ENCODE data around the gene ATP5F1E.
"Not testable (repeated sequence)": the region's sequence is repeated elsewhere in the genome, so short reads cannot be mapped to it uniquely, and the experiment has no call there.

The ATP5F1E gene

GRCh38 chr20:59017493-59018231, 14.5 kb downstream of the ATP5F1E start:
- no peak overlapping the region for H3K4me3 Mint-ChIP-seq
- peaks cover 4% of the 10 kb centered on the region for H3K36me3 Mint-ChIP-seq
- H3K27me3 Mint-ChIP-seq: no peaks in the 10 kb centered on the region
- H3K4me1 Mint-ChIP-seq: peaks cover 49% of the 10 kb centered on the region
- no peaks in the 10 kb centered on the region for H3K9me3 Mint-ChIP-seq
- H3K27ac Mint-ChIP-seq: no peak overlapping the region

- peaks cover 54% of the 10 kb centered on the region for H3K4me1 Mint-ChIP-seq
- no peaks in the 10 kb centered on the region for H3K9me3 Mint-ChIP-seq
- H3K27ac Mint-ChIP-seq: peak overlapping the region; percentile 46
- peak overlapping the region; percentile 58 for H3K4me3 Mint-ChIP-seq
- H3K36me3 Mint-ChIP-seq: no peaks in the 10 kb centered on the region
- H3K27me3 Mint-ChIP-seq: no peaks in the 10 kb centered on the region
Measured at GRCh38 chr20:59016795-59017492, 15.2 kb downstream of the ATP5F1E start.

GRCh38 chr20:59015812-59016711, 16.1 kb downstream of the ATP5F1E start:
- Mint-ChIP-seq H3K4me3 (no peak overlapping the region), H3K27me3 (no peaks in the 10 kb centered on the region), H3K9me3 (no peaks in the 10 kb centered on the region), H3K4me1 (peaks cover 58% of the 10 kb centered on the region), H3K27ac (no peak overlapping the region), H3K36me3 (no peaks in the 10 kb centered on the region)

DNA sequence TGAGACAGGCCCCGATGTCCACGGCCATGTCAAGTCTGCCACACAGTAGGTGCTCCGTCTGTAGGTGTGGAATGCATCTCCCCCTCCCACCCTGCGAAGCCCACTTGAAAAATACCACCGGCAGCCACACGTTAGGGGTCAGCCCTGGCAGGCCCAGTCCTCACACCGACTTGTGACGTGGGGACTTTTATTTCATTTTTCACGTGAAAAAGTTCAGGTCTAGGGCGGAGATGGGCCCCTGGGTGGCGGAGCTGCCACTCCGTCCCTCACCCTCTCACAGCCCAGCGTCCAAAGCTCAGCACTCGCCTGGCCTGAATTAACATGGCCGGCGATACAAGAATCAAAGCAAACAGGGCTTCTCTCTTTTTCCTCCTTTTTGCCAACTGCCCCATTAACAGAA, 16.7 kb downstream of the ATP5F1E start:
- peaks cover 54% of the 10 kb centered on the region for H3K4me1 Mint-ChIP-seq
- no peaks in the 10 kb centered on the region for H3K9me3 Mint-ChIP-seq
- H3K27me3 Mint-ChIP-seq: no peaks in the 10 kb centered on the region
- H3K4me3 Mint-ChIP-seq: no peak overlapping the region
- no peak overlapping the region for H3K27ac Mint-ChIP-seq
- H3K36me3 Mint-ChIP-seq: no peaks in the 10 kb centered on the region

DNA sequence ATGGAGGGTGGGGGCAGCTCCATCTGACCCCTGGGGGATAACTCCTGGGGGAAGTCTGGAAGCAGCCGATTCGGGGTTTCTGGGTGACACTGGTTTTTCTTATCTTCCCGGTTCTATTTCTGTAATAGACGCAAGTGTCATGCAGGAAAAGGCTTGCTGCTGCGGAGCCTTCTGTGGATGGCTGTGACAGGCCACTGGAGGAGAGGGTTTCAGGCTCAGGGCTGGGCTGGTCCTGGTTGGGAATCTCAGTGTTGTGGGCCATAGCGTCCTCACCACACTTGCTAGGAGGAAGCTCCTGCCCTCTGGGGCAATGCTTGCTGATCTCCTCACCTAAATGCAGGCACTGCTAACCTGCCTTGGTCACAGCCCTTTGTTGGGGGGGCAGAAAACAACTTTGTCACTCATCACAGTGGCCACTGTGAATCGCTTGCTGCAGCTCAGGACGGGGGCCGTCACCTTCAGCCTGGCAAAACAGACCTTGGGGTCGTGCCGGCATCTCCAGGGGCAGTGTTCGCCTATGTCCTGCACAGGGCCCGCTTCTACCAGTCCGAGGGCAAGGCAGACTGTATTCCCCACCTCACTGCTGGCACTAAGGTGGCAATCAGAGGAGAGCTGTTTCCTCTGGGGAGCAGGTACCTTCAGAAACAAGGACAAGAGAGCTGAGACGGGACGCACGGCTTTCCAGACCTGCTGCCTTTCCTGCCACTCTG, 17.3 kb downstream of the ATP5F1E start:
- H3K9me3 Mint-ChIP-seq: no peaks in the 10 kb centered on the region
- no peaks in the 10 kb centered on the region for H3K36me3 Mint-ChIP-seq
- H3K27ac Mint-ChIP-seq: no peak overlapping the region
- H3K4me3 Mint-ChIP-seq: no peak overlapping the region
- no peaks in the 10 kb centered on the region for H3K27me3 Mint-ChIP-seq
- peaks cover 54% of the 10 kb centered on the region for H3K4me1 Mint-ChIP-seq

GRCh38 chr20:59013959-59014608, 18.1 kb downstream of the ATP5F1E start:
- Mint-ChIP-seq H3K36me3 (no peaks in the 10 kb centered on the region), H3K4me3 (no peak overlapping the region), H3K27me3 (no peaks in the 10 kb centered on the region), H3K27ac (no peak overlapping the region), H3K4me1 (peaks cover 54% of the 10 kb centered on the region), H3K9me3 (no peaks in the 10 kb centered on the region)

- Mint-ChIP-seq H3K4me1 (peaks cover 54% of the 10 kb centered on the region), H3K4me3 (no peak overlapping the region), H3K27ac (peak overlapping the region; percentile 46), H3K9me3 (no peaks in the 10 kb centered on the region), H3K36me3 (no peaks in the 10 kb centered on the region), H3K27me3 (no peaks in the 10 kb centered on the region)
Measured at GRCh38 chr20:59013031-59013951, 18.8 kb downstream of the ATP5F1E start.

DNA sequence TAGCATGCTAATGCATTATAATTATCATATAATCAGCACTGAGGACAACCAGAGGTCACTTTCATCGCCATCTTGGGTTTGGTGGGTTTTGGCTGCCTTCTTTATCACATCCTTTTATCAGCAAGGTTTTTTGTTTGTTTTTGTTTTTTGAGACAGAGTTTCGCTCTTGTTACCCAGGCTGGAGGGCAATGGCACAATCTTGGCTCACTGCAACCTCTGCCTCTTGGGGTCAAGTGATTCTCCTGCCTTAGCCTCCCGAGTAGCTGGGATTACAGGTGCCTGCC, 20.3 kb downstream of the ATP5F1E start:
- H3K36me3 Mint-ChIP-seq, H3K27ac Mint-ChIP-seq, H3K4me3 Mint-ChIP-seq, H3K27me3 Mint-ChIP-seq, H3K9me3 Mint-ChIP-seq: not testable (repeated sequence)
- peaks cover 41% of the 10 kb centered on the region for H3K4me1 Mint-ChIP-seq

GRCh38 chr20:59010995-59011873, 20.9 kb downstream of the ATP5F1E start:
- Mint-ChIP-seq H3K27ac (no peak overlapping the region), H3K9me3 (no peaks in the 10 kb centered on the region), H3K4me1 (peaks cover 36% of the 10 kb centered on the region), H3K27me3 (no peaks in the 10 kb centered on the region), H3K36me3 (no peaks in the 10 kb centered on the region), H3K4me3 (no peak overlapping the region)

GRCh38 chr20:59010321-59010994, 21.7 kb downstream of the ATP5F1E start:
- peaks cover 40% of the 10 kb centered on the region for H3K4me1 Mint-ChIP-seq
- H3K4me3 Mint-ChIP-seq: no peak overlapping the region
- no peak overlapping the region for H3K27ac Mint-ChIP-seq
- H3K27me3 Mint-ChIP-seq: no peaks in the 10 kb centered on the region
- no peaks in the 10 kb centered on the region for H3K9me3 Mint-ChIP-seq
- no peaks in the 10 kb centered on the region for H3K36me3 Mint-ChIP-seq

DNA sequence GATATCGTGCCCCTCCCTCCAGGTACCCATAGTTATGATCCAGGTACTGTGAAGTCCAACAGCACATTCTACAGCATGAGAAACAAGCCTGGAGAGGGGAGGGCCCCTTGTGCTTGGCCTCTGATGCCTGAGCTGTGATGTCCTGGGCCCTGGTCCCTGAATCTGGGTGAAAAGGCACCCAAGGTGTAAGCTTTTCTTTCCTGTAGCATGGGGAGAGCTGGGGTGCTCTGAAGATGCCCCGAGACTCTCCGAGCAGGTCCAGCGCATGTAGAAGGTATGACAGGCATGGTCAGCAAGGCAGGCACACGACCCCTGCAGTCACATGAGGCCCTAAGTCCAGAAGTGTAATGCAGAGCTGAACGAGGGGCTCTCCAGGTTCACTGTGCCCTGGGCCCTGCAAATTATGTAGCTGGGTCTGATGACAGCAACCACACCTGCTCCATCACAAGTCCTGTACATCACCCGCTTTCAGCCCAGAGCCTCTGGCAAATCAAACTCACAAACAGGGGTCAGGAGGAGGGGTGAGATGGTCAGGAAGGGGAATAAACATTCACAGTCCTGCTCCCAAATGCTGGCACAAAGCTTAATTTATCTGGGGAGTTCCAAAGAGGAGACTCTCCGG, 23.3 kb downstream of the ATP5F1E start:
- Mint-ChIP-seq H3K36me3 (no peaks in the 10 kb centered on the region), H3K27ac (no peak overlapping the region), H3K4me3 (no peak overlapping the region), H3K4me1 (peaks cover 46% of the 10 kb centered on the region), H3K27me3 (no peaks in the 10 kb centered on the region), H3K9me3 (no peaks in the 10 kb centered on the region)

DNA sequence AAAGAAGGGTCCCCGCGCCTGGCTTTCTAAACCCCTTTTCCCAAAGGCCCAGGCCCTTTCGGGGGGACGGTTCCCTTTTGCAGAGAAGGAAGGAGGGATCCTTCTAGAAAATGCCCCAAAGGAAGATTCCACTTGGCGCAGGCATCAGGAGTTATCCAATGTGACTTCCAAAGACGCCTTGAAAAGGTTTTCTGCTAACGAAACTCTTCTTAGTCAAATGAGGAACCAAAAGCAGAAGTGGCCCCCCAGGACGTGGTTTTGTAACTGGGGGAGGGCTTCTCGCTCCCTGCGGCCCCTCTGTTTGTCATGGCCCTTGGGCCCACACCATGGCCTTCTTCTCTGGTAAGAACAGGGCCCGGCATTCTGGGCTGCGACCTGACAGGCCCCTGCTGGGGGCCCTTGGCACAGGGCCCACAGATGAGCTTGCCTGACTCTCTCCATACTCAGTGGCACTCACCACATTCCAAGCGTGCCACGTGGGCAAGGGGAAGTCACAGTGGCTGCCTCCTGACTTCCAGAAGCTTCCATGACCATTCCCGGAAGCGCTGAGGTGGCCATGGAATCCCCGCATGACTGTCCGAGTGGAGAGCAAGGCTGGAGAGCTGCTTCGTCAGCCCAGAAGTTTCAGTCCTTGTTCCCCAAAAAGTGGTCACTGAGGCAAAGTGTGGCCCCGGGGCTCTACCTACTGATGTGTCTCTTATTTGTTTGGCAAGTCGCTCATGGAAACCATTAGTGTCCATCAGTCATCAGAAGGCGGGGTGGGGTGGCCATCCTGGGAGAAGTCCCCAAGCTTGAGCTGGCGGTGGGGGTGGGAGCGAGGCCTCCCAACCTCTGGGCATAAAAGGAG, 24.2 kb downstream of the ATP5F1E start:
- H3K36me3 Mint-ChIP-seq: no peaks in the 10 kb centered on the region
- peaks cover 42% of the 10 kb centered on the region for H3K4me1 Mint-ChIP-seq
- peak overlapping the region; percentile 80 for H3K4me3 Mint-ChIP-seq
- no peaks in the 10 kb centered on the region for H3K27me3 Mint-ChIP-seq
- peak overlapping the region; percentile 55 for H3K27ac Mint-ChIP-seq
- no peaks in the 10 kb centered on the region for H3K9me3 Mint-ChIP-seq

All from activated naive CD4-positive, alpha-beta T cell treated with anti-CD3 and anti-CD28 coated beads, Interleukin-2, amount 50 U/mL, for 24 hours (primary cell).